DMS114 treated with DMSO at 0.1 percent for 48 hours (cell line): ENCODE measurements around the gene PPP2R5E.

Experiments
- DNase-seq: peaks from one replicate; lab custom pipeline; 2025; ENCODE audit not compliant: unreplicated experiment; lab: John Stamatoyannopoulos, UW

PPP2R5E gene

GRCh38 chr14:63435204-63435603 lies 108.0 kb downstream of the PPP2R5E start:
- no peak for DNase-seq

DNA sequence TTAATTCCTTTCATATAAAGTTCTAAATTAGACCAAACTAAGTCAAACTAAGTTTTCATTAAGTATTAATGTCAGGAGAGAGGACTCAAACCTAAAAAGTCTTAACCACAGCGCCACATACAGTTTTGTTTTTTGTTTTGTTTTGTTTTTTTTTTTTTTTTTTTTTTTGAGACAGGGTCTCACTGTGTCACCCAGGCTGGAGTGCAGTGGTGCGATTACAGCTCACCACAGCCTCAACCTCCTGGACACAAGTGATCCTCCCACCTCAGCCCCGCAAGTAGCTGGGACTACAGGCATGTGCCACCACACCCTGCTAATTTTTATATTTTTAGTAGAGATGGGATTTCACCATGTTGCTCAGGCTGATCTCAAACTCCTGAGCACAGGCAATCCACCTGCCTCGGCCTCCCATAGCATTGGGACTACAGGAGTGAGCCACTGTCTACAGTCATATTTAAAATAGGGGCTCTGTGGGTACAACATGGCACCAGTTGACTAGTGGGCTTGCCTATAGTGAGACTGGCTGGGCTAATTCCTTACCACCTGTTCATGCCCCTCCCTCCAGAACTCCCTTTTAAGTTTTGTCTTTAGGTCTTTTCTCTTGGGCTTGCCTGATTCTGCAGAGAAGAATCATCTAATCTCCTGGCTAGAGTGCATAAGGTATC lies 110.2 kb downstream of the PPP2R5E start:
- no peak for DNase-seq

GRCh38 chr14:63432228-63432627 lies 110.9 kb downstream of the PPP2R5E start:
- no peak for DNase-seq

DNA sequence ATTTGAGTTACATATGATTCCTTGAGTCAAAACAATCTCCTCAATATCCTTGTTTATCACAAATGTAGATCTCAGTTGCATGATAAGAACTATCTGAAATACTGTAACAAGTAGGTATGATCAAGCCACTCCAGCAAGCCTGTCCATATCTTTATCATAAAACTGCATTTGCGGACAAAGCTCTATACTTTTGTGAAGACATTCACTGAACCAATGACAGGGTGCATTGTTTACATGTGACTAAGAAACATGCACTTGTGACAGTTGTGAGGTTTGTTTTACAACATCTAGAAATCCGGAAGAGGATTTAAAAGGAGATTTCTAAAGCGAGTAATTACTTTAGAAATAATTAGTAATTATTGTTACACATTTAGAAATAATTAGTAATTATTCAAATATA lies 111.7 kb downstream of the PPP2R5E start:
- DNase-seq = no peak

DNA sequence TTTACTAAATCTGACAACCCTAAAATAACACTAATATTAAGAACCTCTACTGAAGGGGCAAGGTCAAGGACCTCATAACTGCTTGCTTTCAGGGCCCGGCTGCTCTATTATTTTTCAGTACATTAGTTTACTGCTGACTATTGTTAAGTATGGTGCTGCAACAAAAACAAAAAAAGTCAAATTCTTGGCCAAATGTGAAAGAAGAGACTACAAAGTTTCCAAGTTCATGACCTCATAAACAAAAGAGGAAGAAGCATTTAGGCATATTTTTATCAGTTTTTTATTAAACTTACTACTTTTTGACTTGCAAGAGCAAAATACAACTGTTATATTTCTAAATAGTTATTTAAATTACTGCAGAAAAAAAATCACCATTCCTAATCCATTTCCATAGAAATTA lies 114.7 kb downstream of the PPP2R5E start:
- DNase-seq = no peak

DNA sequence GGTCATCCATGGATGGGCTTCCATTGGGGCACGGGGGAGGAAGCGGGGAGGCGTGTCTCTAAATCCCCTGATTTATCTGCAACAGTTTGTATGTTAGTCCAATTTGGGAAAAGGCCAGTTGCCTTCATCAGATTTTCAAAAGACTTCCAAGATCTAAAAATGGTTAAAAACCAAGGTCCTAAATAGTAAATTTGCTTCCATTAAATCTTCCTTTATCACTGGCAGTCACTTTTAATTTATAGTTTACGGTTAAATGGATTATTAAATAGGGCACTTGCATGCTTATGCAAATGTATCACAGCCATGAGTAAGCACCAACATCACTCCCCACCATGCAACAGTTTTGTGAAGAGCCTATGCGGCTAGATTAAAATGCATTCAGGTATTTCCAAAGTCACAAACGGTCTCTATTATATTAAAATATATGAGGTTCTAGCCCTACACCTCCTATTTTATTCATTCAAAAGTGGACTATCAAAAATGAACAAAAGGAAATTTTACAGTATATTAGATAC lies 116.3 kb downstream of the PPP2R5E start:
- no peak for DNase-seq

DNA sequence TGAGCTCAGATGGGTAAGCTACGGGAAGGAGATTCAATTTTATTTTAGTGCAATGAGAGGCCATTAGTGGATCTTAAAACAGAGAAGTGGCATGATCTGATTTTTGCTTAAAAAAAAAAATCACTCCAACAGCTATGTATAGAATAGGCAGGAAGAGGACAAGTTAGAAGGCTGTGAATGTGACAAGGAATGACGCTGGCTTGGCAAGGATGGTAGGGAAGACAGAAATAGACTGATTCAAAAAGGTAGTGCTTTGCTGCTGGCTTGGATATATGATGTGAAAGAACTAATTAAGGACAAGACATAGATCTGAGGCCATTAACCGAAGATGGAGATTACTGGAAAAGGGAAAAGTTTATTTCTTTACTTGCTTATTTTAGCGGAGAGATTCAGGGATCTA lies 119.3 kb downstream of the PPP2R5E start:
- no peak for DNase-seq

DNA sequence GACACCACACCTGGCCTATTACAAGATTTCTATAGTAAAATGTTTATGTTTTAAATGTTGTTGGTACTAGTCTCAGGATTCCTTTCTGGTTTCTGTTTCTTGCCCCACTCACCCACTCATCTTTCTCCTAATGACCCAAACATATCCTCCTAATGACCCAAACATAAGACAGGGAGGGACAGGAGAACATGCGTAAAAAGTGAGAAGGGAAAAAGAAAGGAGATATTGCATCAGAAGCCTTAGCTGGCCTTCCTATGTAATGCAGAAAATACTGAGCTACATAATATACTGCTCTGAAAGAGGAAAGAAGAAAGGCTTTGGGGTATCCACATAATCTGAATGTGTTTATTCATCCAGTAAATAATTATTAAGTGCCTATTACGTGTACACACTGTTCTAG lies 119.8 kb downstream of the PPP2R5E start:
- DNase-seq = no peak

DNA sequence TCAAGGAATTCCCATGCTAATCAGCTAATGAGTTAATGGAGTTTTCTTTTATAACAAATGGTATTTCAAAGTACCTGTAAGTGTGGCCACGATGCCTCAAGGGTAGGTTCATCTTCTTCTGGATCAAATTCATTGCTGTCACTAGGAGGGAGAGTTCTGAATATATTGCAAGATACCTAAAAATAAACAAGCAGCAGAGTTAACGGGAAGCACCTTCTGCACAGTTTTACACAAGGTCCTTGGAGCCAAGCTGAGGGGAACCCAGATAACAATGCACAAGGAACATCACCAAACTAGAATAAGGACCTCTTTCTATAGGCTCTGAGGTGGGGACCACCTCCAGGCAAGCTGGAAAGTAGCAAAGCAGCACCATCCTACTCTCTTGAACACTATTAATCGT lies 121.3 kb downstream of the PPP2R5E start:
- no peak for DNase-seq

DNA sequence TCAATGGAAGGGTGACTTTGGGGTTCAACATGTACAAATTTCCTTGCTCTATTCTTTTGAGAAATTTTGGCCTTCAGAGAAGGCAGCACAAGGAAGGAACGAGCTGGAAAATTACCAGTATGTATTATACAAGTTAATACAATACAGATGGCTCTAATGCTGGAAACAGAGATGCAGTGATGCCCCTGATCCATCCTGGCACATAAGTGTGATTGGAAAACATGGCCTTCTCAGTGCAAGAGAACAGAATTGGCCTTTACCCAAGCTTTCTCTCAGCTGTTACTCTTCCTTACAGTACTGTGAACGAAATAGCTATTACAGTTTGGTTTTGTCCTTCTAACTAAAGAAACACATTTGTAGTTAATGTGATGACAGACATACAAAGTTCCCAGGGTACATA lies 122.0 kb downstream of the PPP2R5E start:
- DNase-seq = no peak

- DNase-seq = no peak
Measured at GRCh38 chr14:63418020-63418419, 125.2 kb downstream of the PPP2R5E start.

DNA sequence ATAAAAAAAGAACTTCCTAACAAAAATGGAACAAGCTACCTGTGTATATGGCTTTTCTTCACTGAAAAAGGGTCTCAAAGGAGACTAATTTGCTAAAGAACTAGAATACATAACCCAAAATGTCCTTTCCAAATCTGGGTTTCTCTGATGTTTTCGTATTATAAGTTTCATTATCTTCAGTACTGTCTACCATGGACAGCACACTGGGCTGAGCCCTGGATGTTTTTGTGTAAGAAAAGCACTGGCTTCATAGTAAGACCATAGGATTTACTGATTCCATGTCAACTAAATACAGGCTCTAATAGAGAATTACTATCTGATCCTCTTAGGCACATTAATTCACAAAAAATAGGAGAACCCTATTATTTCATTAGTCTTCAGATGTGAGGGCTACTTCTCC lies 130.2 kb downstream of the PPP2R5E start:
- DNase-seq = no peak

- DNase-seq = no peak
Measured at GRCh38 chr14:63406333-63406732, 136.8 kb downstream of the PPP2R5E start.

GRCh38 chr14:63405715-63406114 lies 137.5 kb downstream of the PPP2R5E start:
- DNase-seq = no peak

DNA sequence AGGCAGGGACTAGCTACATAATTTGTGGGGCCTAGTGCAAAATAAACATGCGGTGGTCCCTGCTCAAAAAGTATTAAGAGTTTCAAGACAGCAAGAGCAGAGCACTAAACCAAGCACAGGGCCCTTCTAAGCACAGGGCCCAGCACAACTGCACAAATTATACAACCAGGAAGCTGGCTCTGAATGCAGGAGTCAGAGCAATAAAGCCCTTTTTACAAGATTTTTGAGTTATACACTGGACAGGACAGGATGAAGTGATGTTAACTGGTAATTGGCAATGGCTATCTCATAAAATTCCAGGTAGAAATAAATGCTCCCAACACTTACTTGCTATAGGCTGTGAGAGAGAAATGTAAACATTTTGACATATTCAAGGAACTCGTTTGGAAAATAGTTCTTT lies 138.3 kb downstream of the PPP2R5E start:
- no peak for DNase-seq

DNA sequence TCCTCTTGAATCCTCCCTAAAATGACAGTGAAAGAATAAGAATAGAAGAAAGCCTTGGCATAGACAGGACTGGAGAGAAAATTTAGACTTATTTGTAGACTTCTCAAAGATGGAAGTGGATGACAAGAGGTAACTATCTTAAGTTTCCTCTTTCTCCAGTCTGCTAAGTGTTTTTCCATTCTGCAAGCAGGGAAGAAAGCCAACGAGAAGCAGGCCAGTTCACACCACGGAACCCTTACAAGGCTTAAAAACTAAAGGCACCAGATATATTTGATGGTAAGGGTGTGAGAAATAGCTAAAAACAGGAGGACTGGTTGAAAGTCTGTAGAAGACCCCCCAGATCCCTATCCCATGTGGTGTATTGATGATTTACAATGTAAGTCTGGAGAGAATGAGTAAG lies 141.5 kb downstream of the PPP2R5E start:
- DNase-seq = no peak

DNA sequence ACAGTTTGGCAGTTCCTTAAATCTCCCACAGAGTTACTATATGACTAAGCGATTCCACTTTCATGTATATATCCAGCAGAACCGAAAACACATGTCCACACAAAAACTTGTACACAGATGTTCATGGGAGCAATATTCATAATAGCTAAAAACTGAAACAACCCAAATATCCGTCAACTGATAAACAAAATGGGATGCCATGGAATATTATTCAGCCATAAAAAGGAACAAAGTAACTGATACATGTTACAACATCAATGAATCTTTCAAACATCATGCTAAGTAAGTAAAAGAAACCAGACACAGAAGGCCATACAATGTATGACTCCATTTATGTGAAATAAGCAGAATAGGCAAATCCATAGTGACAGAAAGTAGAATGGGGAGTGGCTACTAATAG lies 144.2 kb downstream of the PPP2R5E start:
- no peak for DNase-seq

- DNase-seq = no peak
Measured at GRCh38 chr14:63394841-63395240, 148.3 kb downstream of the PPP2R5E start.

GRCh38 chr14:63394432-63394831 lies 148.7 kb downstream of the PPP2R5E start:
- no peak for DNase-seq

GRCh38 chr14:63393012-63393411 lies 150.2 kb downstream of the PPP2R5E start:
- no peak for DNase-seq

DNA sequence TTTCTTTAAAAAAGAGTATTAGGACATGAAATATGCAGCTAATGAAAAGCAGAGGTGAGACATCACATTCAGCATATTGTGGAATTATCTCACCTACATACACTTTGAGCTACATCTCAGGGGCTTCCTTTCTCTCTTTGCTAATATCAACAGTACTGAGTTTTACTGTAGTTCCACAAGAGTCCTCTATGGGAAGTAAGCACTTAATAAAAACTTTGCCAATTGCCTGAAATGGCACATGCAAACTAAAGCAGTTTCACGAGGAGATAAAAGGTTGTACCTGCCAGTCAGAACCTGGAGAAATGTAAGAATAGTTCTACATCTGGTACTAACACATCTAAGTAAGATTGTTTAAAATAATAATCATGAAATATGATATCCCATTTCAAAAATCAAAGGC lies 150.9 kb downstream of the PPP2R5E start:
- no peak for DNase-seq

- DNase-seq = peak; percentile 27
Measured at GRCh38 chr14:63388766-63389431, 154.3 kb downstream of the PPP2R5E start.

DNA sequence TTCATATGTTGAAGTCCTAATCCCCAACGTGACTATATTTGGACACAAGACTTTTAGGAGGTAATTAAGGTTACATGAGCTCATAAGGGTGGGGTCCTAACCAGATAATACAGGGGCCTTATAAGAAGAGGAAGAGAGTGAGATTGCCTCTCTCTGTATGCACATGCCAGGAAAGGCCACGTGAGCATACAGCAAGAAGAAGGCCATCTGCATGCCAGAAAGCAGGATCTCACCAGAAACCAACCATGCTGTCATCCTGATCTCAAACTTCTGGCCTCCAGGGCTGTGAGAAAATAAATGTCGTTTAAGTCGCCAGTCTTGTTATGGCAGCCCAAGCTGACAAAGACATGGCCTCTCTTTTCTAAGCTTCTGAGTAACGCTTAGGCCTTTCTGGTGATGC lies 155.5 kb downstream of the PPP2R5E start:
- DNase-seq = no peak
